Activated effector memory CD4-positive, alpha-beta T cell treated with Interleukin-2 at 50 U/mL for 16 hours (primary cell): ENCODE data around the gene NMUR2.

Experiments used
- DNase-seq: peaks from one replicate; pipeline ENCODE4 v3.0.0-alpha.2; 2020

Gene NMUR2

DNA sequence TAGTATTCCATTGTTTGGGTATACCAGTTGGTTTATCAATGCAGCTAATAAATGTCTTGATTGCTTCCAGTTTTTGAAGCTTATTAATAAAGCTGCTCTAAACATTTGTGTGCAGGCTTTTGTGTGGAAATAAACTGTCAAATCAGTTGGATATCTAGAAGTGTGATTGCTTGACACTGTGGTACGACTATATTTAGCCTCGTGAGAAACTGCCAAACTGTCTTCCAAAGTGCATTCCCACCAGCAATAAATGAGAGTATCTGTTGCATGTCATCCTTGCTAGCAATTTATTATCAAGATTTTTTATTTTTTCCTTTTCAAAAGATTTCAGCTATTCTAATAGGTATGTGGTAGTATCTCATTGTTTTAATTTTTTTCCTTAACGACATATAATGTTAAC lies 37.5 kb downstream of the NMUR2 start:
- DNase-seq: no peak

DNA sequence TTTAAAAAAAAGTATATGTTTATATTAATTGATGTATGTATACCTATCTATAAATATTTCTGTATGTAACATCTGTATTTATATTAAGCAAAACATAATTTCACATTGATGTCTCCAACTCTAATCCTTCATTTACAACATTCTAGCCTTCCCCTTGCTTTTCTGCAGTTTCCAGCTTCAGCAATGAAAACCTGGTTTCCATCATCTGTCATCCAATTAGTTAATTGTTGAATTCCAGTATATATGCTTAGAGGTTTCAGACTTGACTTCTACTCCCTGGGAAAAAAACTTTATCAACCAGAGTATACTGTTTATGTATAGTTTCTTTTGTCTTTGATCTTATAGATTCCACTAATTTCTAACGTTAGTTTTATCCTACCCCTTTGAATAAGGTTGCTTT lies 38.4 kb downstream of the NMUR2 start:
- no peak for DNase-seq

DNA sequence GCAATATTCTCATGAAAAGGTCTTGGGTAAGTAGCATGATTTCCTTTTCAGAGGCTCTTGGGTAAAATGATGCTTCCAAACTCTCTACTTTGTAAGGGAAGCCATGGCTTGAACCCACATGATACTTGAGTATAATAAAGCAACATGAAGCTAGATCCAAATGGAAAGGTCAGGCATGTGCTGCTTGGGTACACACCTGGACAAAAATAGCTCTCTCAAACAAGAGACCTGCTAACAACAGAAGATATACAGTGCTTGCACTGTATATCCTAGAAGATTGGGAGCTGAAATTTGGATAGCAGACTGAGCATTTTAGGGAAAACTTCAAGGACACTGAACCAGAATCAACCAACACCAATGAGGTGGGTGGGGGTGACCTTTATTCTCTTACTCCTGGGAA lies 40.2 kb downstream of the NMUR2 start:
- no peak for DNase-seq

GRCh38 chr5:152364172-152364571 lies 40.9 kb downstream of the NMUR2 start:
- DNase-seq: no peak

DNA sequence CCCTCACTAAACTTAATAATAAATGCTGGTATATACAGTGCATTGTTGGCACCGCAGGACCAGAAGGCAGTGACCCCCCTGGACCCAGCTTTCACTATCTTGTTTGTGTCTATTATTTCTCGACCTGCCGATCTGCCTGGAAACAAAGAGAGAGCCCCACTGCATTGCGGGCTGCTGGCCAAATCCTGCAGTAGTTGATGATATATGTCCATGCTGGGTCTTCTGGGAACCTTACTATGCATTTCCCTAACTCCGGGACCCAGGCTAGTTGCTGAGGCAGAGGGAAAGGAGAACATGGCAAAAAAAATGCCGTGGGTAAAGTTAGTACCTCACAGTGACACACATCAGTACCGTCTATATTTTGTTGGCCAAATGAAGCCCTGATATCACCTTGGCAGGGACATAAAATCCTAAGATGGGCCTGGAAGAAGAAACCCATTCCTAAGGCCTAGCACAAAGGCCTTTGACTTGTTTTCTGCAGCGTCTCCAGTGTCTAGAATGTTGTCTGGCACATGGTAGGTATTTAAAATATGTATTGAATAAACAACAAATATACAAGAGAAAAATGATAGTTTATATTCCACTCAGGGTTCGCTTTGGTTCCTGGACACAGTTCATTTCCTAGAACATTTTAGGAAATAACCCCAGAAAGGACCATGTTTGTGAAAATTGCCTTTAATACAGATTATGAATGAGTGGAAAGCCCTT lies 46.1 kb downstream of the NMUR2 start:
- DNase-seq: no peak

GRCh38 chr5:152356506-152356905 lies 48.6 kb downstream of the NMUR2 start:
- DNase-seq: no peak

GRCh38 chr5:152355061-152355460 lies 50.0 kb downstream of the NMUR2 start:
- no peak for DNase-seq

DNA sequence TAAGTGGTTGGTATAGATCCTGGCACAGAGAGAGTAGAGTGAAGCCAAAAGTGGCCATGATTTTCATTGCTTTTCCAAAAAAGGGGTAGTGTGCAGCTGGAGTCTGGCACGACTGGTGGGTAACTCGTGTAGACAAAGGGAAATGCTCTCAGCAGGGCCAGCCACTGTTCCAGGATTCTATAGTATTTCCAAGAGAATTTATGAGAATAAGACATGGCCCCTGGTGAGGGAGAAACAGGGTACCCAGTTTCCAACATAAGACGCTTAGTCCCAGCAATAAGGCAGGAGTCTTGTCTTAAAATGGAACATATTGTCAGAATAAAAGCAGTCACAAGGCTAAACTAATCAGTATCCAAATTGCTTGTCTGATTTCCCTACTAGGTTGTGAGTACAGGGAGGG lies 52.1 kb downstream of the NMUR2 start:
- no peak for DNase-seq

DNA sequence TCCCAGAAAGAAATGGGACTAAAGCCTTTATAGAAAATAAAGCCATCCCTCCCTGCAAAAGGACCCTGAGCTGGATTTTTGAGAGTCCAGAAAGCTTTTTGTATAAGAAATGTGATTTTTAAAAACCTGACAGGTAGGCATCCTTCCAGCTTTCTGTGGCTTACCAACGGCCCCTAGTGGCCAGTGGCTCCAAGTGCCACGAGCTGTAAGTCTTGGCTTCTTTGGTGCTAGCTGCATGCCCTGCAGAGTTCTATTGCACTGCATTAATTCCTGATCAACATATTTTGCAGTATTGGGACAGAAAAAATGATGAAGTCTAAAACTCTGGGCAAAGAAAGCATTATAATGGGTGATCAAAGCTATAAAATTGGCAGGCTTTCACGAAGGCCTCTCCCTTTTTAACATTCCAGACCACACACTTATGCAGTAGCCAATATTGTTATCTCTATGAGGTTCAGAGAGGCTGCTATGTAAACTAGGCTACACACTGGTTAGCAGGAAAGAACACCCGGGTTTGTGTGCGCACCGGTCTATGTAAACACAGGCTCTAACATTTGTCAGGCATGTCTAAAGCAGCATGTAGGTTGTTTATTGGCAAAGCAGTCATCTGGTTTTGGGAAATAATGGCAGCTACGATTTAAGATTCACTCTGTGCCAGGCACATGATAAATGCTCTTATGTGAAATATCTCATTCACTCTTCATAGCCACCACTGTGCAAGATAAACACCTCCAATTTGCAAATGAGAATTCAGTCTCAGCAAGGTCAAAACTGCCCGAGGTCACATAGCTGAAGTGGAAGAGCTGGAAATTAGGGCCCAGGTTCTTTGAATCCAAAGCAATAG lies 55.2 kb downstream of the NMUR2 start:
- DNase-seq: no peak
